Measurements from ENCODE around the gene MACROH2A1.

The MACROH2A1 gene

GRCh38 chr5:135350536-135350935 lies 48.5 kb downstream of the MACROH2A1 start:
- DNase-seq: no peak

GRCh38 chr5:135349886-135350285 lies 49.1 kb downstream of the MACROH2A1 start:
- no peak for DNase-seq

GRCh38 chr5:135349451-135349850 lies 49.6 kb downstream of the MACROH2A1 start:
- DNase-seq: no peak

- DNase-seq: no peak
These were observed 50.1 kb downstream of the MACROH2A1 start for GRCh38 chr5:135348918-135349317.

GRCh38 chr5:135347392-135347791 lies 51.6 kb downstream of the MACROH2A1 start:
- no peak for DNase-seq

- no peak for DNase-seq
These were observed 52.9 kb downstream of the MACROH2A1 start for GRCh38 chr5:135345956-135346731.

GRCh38 chr5:135344349-135344748 lies 54.7 kb downstream of the MACROH2A1 start:
- no peak for DNase-seq

- no peak for DNase-seq
These were observed 55.6 kb downstream of the MACROH2A1 start for GRCh38 chr5:135343413-135343812.

- no peak for DNase-seq
These were observed 56.5 kb downstream of the MACROH2A1 start for GRCh38 chr5:135342551-135342875.

GRCh38 chr5:135341696-135342550 lies 57.1 kb downstream of the MACROH2A1 start:
- no peak for DNase-seq

- DNase-seq: no peak
These were observed 57.9 kb downstream of the MACROH2A1 start for GRCh38 chr5:135341016-135341666.

GRCh38 chr5:135340568-135340967 lies 58.5 kb downstream of the MACROH2A1 start:
- no peak for DNase-seq

- no peak for DNase-seq
These were observed 59.4 kb downstream of the MACROH2A1 start for GRCh38 chr5:135339623-135340022.

GRCh38 chr5:135339189-135339588 lies 59.8 kb downstream of the MACROH2A1 start:
- DNase-seq: no peak

GRCh38 chr5:135337064-135337463 lies 62.0 kb downstream of the MACROH2A1 start:
- no peak for DNase-seq

GRCh38 chr5:135335031-135335828 lies 63.8 kb downstream of the MACROH2A1 start:
- DNase-seq: no peak

- DNase-seq: no peak
These were observed 65.1 kb downstream of the MACROH2A1 start for GRCh38 chr5:135333732-135334515.

- peak; percentile 28 for DNase-seq
These were observed 66.4 kb downstream of the MACROH2A1 start for GRCh38 chr5:135332519-135333150.

GRCh38 chr5:135331612-135332011 lies 67.4 kb downstream of the MACROH2A1 start:
- no peak for DNase-seq

- DNase-seq: no peak
These were observed 68.3 kb downstream of the MACROH2A1 start for GRCh38 chr5:135330798-135331096.

- no peak for DNase-seq
These were observed 68.9 kb downstream of the MACROH2A1 start for GRCh38 chr5:135329913-135330797.
